Measurements from ENCODE around the gene MAT2B.

Gene MAT2B

GRCh38 chr5:163551156-163551555 lies 45.7 kb downstream of the MAT2B start:
- TF ChIP-seq POLR2AphosphoS5 (IDR thresholded peaks at IDR 0.05; ENCODE audit: low read depth, low read length) (no peak), FOXP2 (optimal IDR thresholded peaks at IDR 0.05; ENCODE audit: borderline replicate concordance, extremely low read depth, extremely low read length, insufficient read depth) (no peak), SIN3A (IDR thresholded peaks at IDR 0.05; ENCODE audit: borderline replicate concordance, insufficient read depth, low read length) (no peak), REST (IDR thresholded peaks at IDR 0.05; ENCODE audit: insufficient read depth in 1 of 2, low read depth in 2 of 2, low read length in 2 of 2) (no peak)

- TF ChIP-seq FOXP2 (optimal IDR thresholded peaks at IDR 0.05; ENCODE audit: borderline replicate concordance, extremely low read depth, extremely low read length, insufficient read depth) (no peak), POLR2AphosphoS5 (IDR thresholded peaks at IDR 0.05; ENCODE audit: low read depth, low read length) (no peak), TAF1 (IDR thresholded peaks at IDR 0.05; ENCODE audit: borderline replicate concordance, insufficient read depth, low read length) (no peak), REST (IDR thresholded peaks at IDR 0.05; ENCODE audit: insufficient read depth in 1 of 2, low read depth in 2 of 2, low read length in 2 of 2) (no peak), SIN3A (IDR thresholded peaks at IDR 0.05; ENCODE audit: borderline replicate concordance, insufficient read depth, low read length) (no peak)
These were observed 47.1 kb downstream of the MAT2B start for GRCh38 chr5:163552536-163552935.

- TF ChIP-seq REST (IDR thresholded peaks at IDR 0.05; ENCODE audit: insufficient read depth in 1 of 2, low read depth in 2 of 2, low read length in 2 of 2) (0 out of 4 replicates have a peak, but pooled peaks of 1 of the 2 experiments have one; percentile 51), FOXP2 (optimal IDR thresholded peaks at IDR 0.05; ENCODE audit: borderline replicate concordance, extremely low read depth, extremely low read length, insufficient read depth) (no peak)
These were observed 55.9 kb downstream of the MAT2B start for GRCh38 chr5:163561339-163561738.

GRCh38 chr5:163562071-163562470 lies 56.7 kb downstream of the MAT2B start:
- no peak for TF ChIP-seq FOXP2 (optimal IDR thresholded peaks at IDR 0.05; ENCODE audit: borderline replicate concordance, extremely low read depth, extremely low read length, insufficient read depth)
- no peak for TF ChIP-seq TAF1 (IDR thresholded peaks at IDR 0.05; ENCODE audit: borderline replicate concordance, insufficient read depth, low read length)
- TF ChIP-seq SIN3A (IDR thresholded peaks at IDR 0.05; ENCODE audit: borderline replicate concordance, insufficient read depth, low read length): no peak
- no peak for TF ChIP-seq POLR2AphosphoS5 (IDR thresholded peaks at IDR 0.05; ENCODE audit: low read depth, low read length)
- no peak for TF ChIP-seq REST (IDR thresholded peaks at IDR 0.05; ENCODE audit: insufficient read depth in 1 of 2, low read depth in 2 of 2, low read length in 2 of 2)

GRCh38 chr5:163563112-163563511 lies 57.7 kb downstream of the MAT2B start:
- TF ChIP-seq POLR2AphosphoS5 (IDR thresholded peaks at IDR 0.05; ENCODE audit: low read depth, low read length) (no peak), SIN3A (IDR thresholded peaks at IDR 0.05; ENCODE audit: borderline replicate concordance, insufficient read depth, low read length) (no peak), TAF1 (IDR thresholded peaks at IDR 0.05; ENCODE audit: borderline replicate concordance, insufficient read depth, low read length) (no peak), REST (IDR thresholded peaks at IDR 0.05; ENCODE audit: insufficient read depth in 1 of 2, low read depth in 2 of 2, low read length in 2 of 2) (no peak), FOXP2 (optimal IDR thresholded peaks at IDR 0.05; ENCODE audit: borderline replicate concordance, extremely low read depth, extremely low read length, insufficient read depth) (no peak)

Data from PFSK-1 (cell line).